HL-60 (cell line): ENCODE measurements around the gene C15orf62.

Experiments
- DNase-seq, 2 experiments: peaks; one replicate each; pipeline ENCODE4 v3.0.0-alpha.2; 2010 to 2020; ENCODE audit warnings: low read depth in 1 of 2, low spot score in 1 of 2
- H3K27ac ChIP-seq: fragments of 250-450 bp; sonication (Bioruptor Pico); replicated peaks from 2 replicates; pipeline ENCODE4 v1.5.1; 2020; ENCODE audit warnings: mild to moderate bottlenecking, moderate library complexity
- H3K27me3 ChIP-seq: fragments of 250-450 bp; sonication (Bioruptor Pico); 2 replicates; pipeline ENCODE4 v1.5.1; 2021; ENCODE audit warnings: mild to moderate bottlenecking, moderate library complexity; ENCODE audit not compliant: insufficient read depth, poor library complexity, severe bottlenecking
- H3K4me3 ChIP-seq: replicated peaks from 2 replicates; pipeline ENCODE4 v1.5.1; 2011; ENCODE audit warnings: mild to moderate bottlenecking, control low read depth, low read length; ENCODE audit not compliant: insufficient read depth
- CTCF ChIP-seq: IDR thresholded peaks from one replicate; pipeline ENCODE4 v1.5.1; 2011; ENCODE audit warnings: low read length, control low read depth, inconsistent platforms; ENCODE audit not compliant: insufficient read depth
- GABPA ChIP-seq: IDR thresholded peaks from 2 replicates; pipeline ENCODE4 v1.6.1; 2012; ENCODE audit warnings: low read depth
- POLR2AphosphoS5 ChIP-seq: IDR thresholded peaks from 2 replicates; pipeline ENCODE4 v1.6.1; 2012; ENCODE audit warnings: low read depth
- REST ChIP-seq: IDR thresholded peaks from 2 replicates; pipeline ENCODE4 v1.6.1; 2012; ENCODE audit warnings: low read depth; ENCODE audit not compliant: insufficient replicate concordance
- SPI1 ChIP-seq: IDR thresholded peaks from 2 replicates; pipeline ENCODE4 v1.6.1; 2012; ENCODE audit warnings: low read depth, mild to moderate bottlenecking, borderline replicate concordance

Gene C15orf62

DNA sequence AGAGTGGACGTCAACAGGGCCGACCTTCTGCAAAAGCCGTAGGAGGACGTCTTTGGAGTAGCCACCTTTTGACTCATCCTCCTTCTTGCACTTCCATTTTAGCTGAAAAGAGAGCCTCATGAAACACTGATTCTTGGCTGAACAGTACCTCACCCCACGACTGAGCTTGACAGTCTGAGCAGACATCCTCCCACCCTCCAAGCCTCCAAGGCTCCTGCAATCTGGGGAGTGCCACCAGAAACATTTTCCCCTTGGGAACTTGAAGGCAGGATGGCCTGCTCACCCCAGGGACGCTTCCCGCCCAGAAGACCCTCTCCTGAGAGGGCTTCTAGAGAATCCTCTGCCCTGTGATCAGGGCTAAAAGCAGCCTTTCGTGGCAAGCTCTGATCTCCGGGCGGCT lies 5.2 kb downstream of the C15orf62 start:
- no peaks in the 10 kb centered on the region for H3K27me3 ChIP-seq
- H3K4me3 ChIP-seq, result no peak overlapping the region
- no peak for DNase-seq
- no peak overlapping the region for H3K27ac ChIP-seq
- TF ChIP-seq POLR2AphosphoS5 (no peak), REST (no peak), SPI1 (no peak), GABPA (no peak), CTCF (no peak)

DNA sequence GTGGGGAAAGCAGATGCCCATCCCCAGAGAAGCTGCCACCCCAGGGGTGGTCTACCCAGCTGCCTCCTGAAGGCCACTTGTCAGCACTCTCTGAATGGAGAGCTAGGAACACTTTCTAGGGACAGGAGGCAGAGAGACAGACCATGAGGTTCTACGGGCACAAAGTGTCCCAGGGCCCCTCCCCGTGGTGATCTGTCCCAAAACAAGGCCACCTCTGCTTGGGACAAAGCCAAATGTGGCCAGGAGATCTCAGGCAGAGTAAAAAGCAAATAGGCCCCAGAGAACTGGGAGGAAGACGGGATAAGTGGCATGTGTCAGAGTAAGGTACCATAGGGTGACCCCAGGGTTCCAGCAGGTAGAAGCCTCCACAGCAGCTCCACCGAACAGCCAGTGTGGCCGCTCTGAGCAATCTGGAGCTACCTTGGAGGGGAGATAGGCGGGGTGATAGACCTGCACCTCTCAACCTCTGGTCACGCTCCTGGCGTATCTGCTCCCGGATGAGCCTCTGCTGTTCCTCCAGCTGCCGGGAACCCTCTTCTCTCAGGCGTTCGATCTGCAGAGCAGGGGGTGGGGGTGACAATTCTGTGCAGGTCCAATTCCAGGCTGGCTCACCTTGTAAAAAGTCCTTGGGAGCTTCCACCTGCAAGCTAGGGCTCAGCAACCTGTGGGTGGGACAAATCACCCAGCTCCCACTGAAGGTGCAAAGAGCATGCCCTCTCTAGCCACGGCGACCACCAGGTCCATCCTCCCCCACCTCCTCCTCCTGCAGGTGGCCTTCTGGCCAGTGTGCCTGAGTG lies 6.2 kb downstream of the C15orf62 start:
- Histone ChIP-seq H3K4me3 (no peak overlapping the region), H3K27ac (no peak overlapping the region), H3K27me3 (no peaks in the 10 kb centered on the region)
- no peak for DNase-seq
- no peak for TF ChIP-seq SPI1
- no peak for TF ChIP-seq GABPA
- no peak for TF ChIP-seq REST
- TF ChIP-seq POLR2AphosphoS5, result no peak
- TF ChIP-seq CTCF, result no peak

DNA sequence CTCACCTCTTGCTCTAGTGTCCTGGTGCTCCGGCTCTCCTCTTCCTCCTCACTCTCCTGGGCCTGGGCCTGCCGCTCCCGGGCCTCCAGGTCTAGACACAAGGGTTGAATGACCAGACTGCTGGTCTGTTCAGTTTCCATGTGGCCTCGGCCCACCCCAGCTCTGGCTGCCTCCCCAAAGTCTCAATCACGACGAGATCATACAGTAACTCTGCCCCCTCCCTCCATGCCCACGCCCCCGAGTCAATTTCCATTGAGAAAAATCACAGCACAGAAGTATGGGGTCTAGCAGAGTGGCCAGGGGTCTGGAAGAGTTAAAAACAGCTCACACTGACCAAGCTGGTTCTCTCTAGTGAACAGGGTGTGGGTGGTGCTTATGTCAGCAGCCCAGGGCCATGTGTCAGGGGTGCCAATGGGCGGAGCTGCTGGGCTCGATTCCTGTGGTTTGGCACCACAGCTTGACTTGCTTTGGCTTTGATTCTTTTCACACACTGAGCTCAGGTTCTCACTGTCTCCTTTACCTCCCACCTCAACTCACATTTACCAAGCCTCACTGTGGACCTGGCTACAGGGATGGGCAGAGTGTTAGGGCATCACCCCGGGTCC lies 6.9 kb downstream of the C15orf62 start:
- TF ChIP-seq POLR2AphosphoS5 (no peak), SPI1 (no peak), REST (no peak), CTCF (no peak), GABPA (no peak)
- no peak for DNase-seq
- H3K27ac ChIP-seq, result no peak overlapping the region

More for the DNA sequence above, 6.9 kb downstream of the C15orf62 start:
- Histone ChIP-seq H3K27me3 (no peaks in the 10 kb centered on the region), H3K4me3 (no peak overlapping the region)
